H1 (cell line): Measurements from ENCODE around the gene CCNY. TPM values are rescaled to one million over a fixed set of nuclear protein-coding genes. Genes with fewer than 3 reads are reported as not detected.
A peak's percentile ranks its signal among the peaks of the same experiment; 100 is the strongest.

Experiments
- CTCF ChIA-PET: fragments of 300-600 bp; sonication (Branson Sonifier 250); formaldehyde crosslinking; loops from one replicate; lab custom pipeline; 2021; ENCODE audit not compliant: partially characterized antibody; lab: Charles Lee
- POLR2A ChIA-PET: fragments of 300-600 bp; sonication (Branson Sonifier 250); formaldehyde crosslinking; loops from one replicate; lab custom pipeline; 2021; ENCODE audit warnings: inconsistent platforms; ENCODE audit not compliant: partially characterized antibody; lab: Charles Lee
- DNase-seq, 2 experiments: peaks; one replicate each; pipeline versions ENCODE4 v3.0.0 to v3.0.0-alpha.2; 2010 to 2022; ENCODE audit warnings: low spot score in 2 of 2, low read depth in 1 of 2, mixed read lengths in 1 of 2
- FAIRE-seq: peaks from 2 replicates; lab custom pipeline; 2011; peaks lifted over from hg19 to GRCh38; lab: Jason Lieb, UNC
- H2AFZ ChIP-seq: 2 replicates; pipeline ENCODE4 v1.8.1; 2012; ENCODE audit warnings: low read length, inconsistent platforms
- H2AK5ac ChIP-seq: 2 replicates; pipeline ENCODE4 v1.6.1; 2013; ENCODE audit warnings: low read depth, low read length
- H2BK120ac ChIP-seq: replicated peaks from 2 replicates; pipeline ENCODE3; 2013; ENCODE audit warnings: low read depth, low read length, inconsistent platforms
- H2BK12ac ChIP-seq: 2 replicates; pipeline ENCODE4 v1.6.1; 2013; ENCODE audit warnings: low read depth, low read length
- H2BK15ac ChIP-seq: 2 replicates; pipeline ENCODE4 v1.6.1; 2013; ENCODE audit warnings: low read length
- H2BK20ac ChIP-seq: 2 replicates; pipeline ENCODE4 v1.6.1; 2013; ENCODE audit warnings: low read length
- H2BK5ac ChIP-seq: 2 replicates; pipeline ENCODE4 v1.6.1; 2013; ENCODE audit warnings: low read depth, low read length
- H3K14ac ChIP-seq: 2 replicates; pipeline ENCODE4 v1.6.1; 2013; ENCODE audit warnings: inconsistent platforms; ENCODE audit not compliant: insufficient read length
- H3K18ac ChIP-seq: 2 replicates; pipeline ENCODE4 v1.6.1; 2013; ENCODE audit warnings: low read length; ENCODE audit errors: extremely low read depth
- H3K23ac ChIP-seq: 2 replicates; pipeline ENCODE4 v1.6.1; 2013; ENCODE audit warnings: inconsistent platforms; ENCODE audit not compliant: insufficient read length
- H3K23me2 ChIP-seq: 2 replicates; pipeline ENCODE4 v1.6.1; 2013; ENCODE audit warnings: low read depth, low read length
- H3K27ac ChIP-seq: 2 replicates; pipeline ENCODE4 v1.6.1; 2011; ENCODE audit warnings: low read depth, low read length, inconsistent platforms
- H3K27me3 ChIP-seq, 4 experiments: replicated peaks in 1 of 4; 1 replicate in 1 of 4; 2 replicates in 3 of 4; pipeline versions ENCODE4 v1.6.1 to v1.8.1; 2011 to 2013; ENCODE audit warnings: low read length in 3 of 4, mild to moderate bottlenecking in 3 of 4, inconsistent platforms in 2 of 4, mixed read lengths in 2 of 4, moderate library complexity in 1 of 4; ENCODE audit not compliant: control insufficient read depth in 3 of 4, insufficient read depth in 3 of 4; ENCODE audit errors: extremely low read depth in 1 of 4
- H3K36me3 ChIP-seq, 4 experiments: 2 replicates each; pipeline versions ENCODE4 v1.6.1 to v1.8.1; 2011 to 2013; ENCODE audit warnings: mild to moderate bottlenecking in 4 of 4, low read length in 3 of 4, moderate library complexity in 2 of 4, control low read depth in 1 of 4, inconsistent platforms in 1 of 4; ENCODE audit not compliant: insufficient read depth in 4 of 4, control insufficient read depth in 2 of 4
- H3K4ac ChIP-seq: replicated peaks from 2 replicates; pipeline ENCODE3; 2013; ENCODE audit warnings: low read length, low read depth, mixed read lengths, inconsistent platforms; ENCODE audit not compliant: insufficient read length
- H3K4me1 ChIP-seq, 4 experiments: replicated peaks in 1 of 4; 1 replicate in 1 of 4; 2 replicates in 3 of 4; pipeline versions ENCODE4 v1.6.1 to v1.8.1; 2011 to 2013; ENCODE audit warnings: low read length in 3 of 4, inconsistent platforms in 2 of 4, mixed read lengths in 1 of 4; ENCODE audit not compliant: insufficient read depth in 4 of 4, control insufficient read depth in 3 of 4
- H3K4me2 ChIP-seq, 2 experiments: 2 replicates each; pipeline versions ENCODE4 v1.6.1 to v1.8.1; 2011 to 2013; ENCODE audit warnings: low read depth in 2 of 2, low read length in 2 of 2, control low read depth in 1 of 2, inconsistent platforms in 1 of 2, mild to moderate bottlenecking in 1 of 2; ENCODE audit not compliant: insufficient read depth in 1 of 2
- H3K4me3 ChIP-seq, 4 experiments: fragments of 200-600, 300-600 bp in 1 of 4; sonication (generic), shearing (Covaris generic), sonication (Bioruptor Twin) in 1 of 4; 2 replicates each; pipeline versions ENCODE4 v1.5.1 to v1.8.1; 2011 to 2016; ENCODE audit warnings: low read length in 4 of 4, low read depth in 3 of 4, control low read depth in 2 of 4, inconsistent platforms in 2 of 4, mild to moderate bottlenecking in 2 of 4, mixed read lengths in 1 of 4, moderate library complexity in 1 of 4; ENCODE audit not compliant: insufficient read depth in 2 of 4; ENCODE audit errors: extremely low read depth in 1 of 4
- H3K56ac ChIP-seq: replicated peaks from 2 replicates; pipeline ENCODE3; 2013; ENCODE audit warnings: low read depth, mild to moderate bottlenecking, mixed read lengths, low read length, inconsistent platforms; ENCODE audit not compliant: insufficient read length
- H3K79me1 ChIP-seq: 2 replicates; pipeline ENCODE4 v1.6.1; 2013; ENCODE audit warnings: low read depth, low read length, control low read depth
- H3K79me2 ChIP-seq, 2 experiments: 2 replicates each; pipeline versions ENCODE4 v1.6.1 to v1.8.1; 2012 to 2013; ENCODE audit warnings: low read length in 2 of 2, mild to moderate bottlenecking in 2 of 2, inconsistent platforms in 1 of 2; ENCODE audit not compliant: insufficient read depth in 2 of 2, control insufficient read depth in 1 of 2
- H3K9ac ChIP-seq, 4 experiments: replicated peaks in 1 of 4; 1 replicate in 1 of 4; 2 replicates in 3 of 4; pipeline versions ENCODE4 v1.6.1 to v1.8.1; 2011 to 2013; ENCODE audit warnings: low read depth in 3 of 4, low read length in 3 of 4, control low read depth in 2 of 4, mild to moderate bottlenecking in 2 of 4, moderate library complexity in 2 of 4, inconsistent platforms in 1 of 4; ENCODE audit errors: extremely low read depth in 1 of 4
- H3K9me3 ChIP-seq, 2 experiments: 2 replicates each; pipeline versions ENCODE4 v1.6.1 to v1.8.1; 2012 to 2013; ENCODE audit warnings: mild to moderate bottlenecking in 2 of 2, moderate library complexity in 2 of 2, control low read depth in 1 of 2, inconsistent platforms in 1 of 2, low read depth in 1 of 2, low read length in 1 of 2, mixed read lengths in 1 of 2; ENCODE audit not compliant: insufficient read depth in 2 of 2
- H4K20me1 ChIP-seq, 2 experiments: replicated peaks in 1 of 2; 2 replicates each; pipeline versions ENCODE3 to v1.8.1; 2011 to 2013; ENCODE audit warnings: inconsistent platforms in 2 of 2, low read length in 2 of 2, mild to moderate bottlenecking in 1 of 2; ENCODE audit not compliant: insufficient read depth in 2 of 2, control insufficient read depth in 1 of 2
- H4K5ac ChIP-seq: 2 replicates; pipeline ENCODE4 v1.6.1; 2013; ENCODE audit warnings: low read length, low read depth, mixed read lengths, inconsistent platforms; ENCODE audit not compliant: insufficient read length
- H4K8ac ChIP-seq: 2 replicates; pipeline ENCODE4 v1.8.0; 2013; ENCODE audit warnings: mild to moderate bottlenecking, moderate library complexity, low read length, inconsistent platforms; ENCODE audit not compliant: insufficient read depth; ENCODE audit errors: extremely low read depth
- H4K91ac ChIP-seq: replicated peaks from 2 replicates; pipeline ENCODE3; 2013; ENCODE audit warnings: low read length, mixed read lengths, inconsistent platforms; ENCODE audit not compliant: insufficient read length
- CTBP2 ChIP-seq: IDR thresholded peaks from 2 replicates; pipeline ENCODE4 v1.7.0; 2011; ENCODE audit warnings: borderline replicate concordance, mild to moderate bottlenecking, moderate library complexity, mixed read lengths, low read length; ENCODE audit not compliant: insufficient read depth, insufficient read length
- YY1 ChIP-seq: IDR thresholded peaks from 2 replicates; pipeline ENCODE4 v1.6.1; 2011; ENCODE audit warnings: low read depth, mild to moderate bottlenecking, low read length
- WGBS, 2 experiments: shearing (Covaris generic) in 1 of 2; methylation state at CpG; one replicate each; pipeline versions ENCODE4 v1.1.6 to v1.1.7; 2013 to 2015; ENCODE audit warnings: low lambda C conversion rate in 2 of 2, mixed read lengths in 2 of 2, inconsistent platforms in 1 of 2, low coverage in 1 of 2, missing lambda C conversion rate in 1 of 2; ENCODE audit not compliant: insufficient replicate concordance in 2 of 2, insufficient coverage in 1 of 2, insufficient read length in 1 of 2; ENCODE audit errors: extremely low coverage in 1 of 2, missing lambda C conversion rate in 1 of 2; 5-methylcytosine and 5-hydroxymethylcytosine counted together
- polyA plus RNA-seq, 7 experiments: library from polyadenylated mRNA; depleted of rRNA in 3 of 7; stranded (reverse) in 5 of 7; unstranded in 2 of 7; fragments of >200 nt in 5 of 7; fragments of 200-250 nt in 2 of 7; gene quantifications; 1 replicate in 5 of 7; 2 replicates in 1 of 7; 4 replicates in 1 of 7; pipeline versions ENCODE4 v1.2.1 to v1.2.3, GENCODE V29; 2011 to 2013; ENCODE audit warnings: missing spikeins in 2 of 7, mixed read lengths in 2 of 7
- total RNA-seq: library from RNA; stranded (reverse); fragmentation: NEBNext Ultra II Directional; extraction: Animal tissue kit (Norgen Biotek cat#: 25700); gene quantifications from 2 replicates; pipeline ENCODE4 v1.2.1, GENCODE V29; 2021

The CCNY gene
- total and polyA plus RNA-seq, 2 of the 8 experiments (the other 6 are each of a cell fraction or from before 2014, with no cell fraction given) = 25.3 to 68.2 TPM

DNA sequence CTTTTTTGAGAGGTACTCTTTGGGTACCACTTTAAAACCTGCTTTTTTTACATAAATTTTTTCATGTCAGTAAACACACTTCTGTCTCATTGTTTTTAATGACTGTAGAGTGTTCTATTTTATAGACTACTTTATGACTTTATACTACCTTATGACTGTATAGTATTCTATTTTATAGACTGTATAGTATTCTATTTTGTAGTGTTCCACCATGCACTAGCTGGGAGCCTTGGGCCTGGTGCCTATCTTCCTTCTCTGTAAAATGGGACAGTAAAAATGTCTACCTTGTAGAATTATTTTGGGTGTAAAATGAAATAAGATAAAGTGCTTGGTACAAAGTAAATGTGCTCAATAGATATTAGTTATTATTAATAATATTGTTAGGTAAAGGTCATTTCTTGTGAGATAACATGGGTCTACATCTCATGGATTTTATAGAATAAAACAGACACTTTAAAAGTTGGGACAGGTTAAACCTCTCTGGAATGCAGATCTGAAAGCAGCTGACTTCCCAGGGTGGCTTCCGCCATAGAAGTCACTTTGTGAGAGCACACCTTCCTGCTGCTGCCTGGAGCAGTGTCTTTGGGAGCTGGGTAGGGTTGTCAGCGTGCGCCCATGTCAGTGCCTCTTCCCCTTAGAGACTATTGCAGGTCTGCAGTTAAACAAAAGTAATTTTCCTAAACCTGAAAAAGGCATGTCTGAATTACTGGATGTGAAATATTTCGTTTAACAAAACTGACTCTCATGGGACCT is 31.0 kb downstream of the CCNY start:
- POLR2A ChIA-PET = interaction anchor here (1.3 kb wide), 2 partner anchors 9 to 15 kb away, joined by 3 read pairs; no protein-coding TSS in a partner anchor
- Histone ChIP-seq H3K27ac (no peak overlapping the region), H2AFZ (no peak overlapping the region), H3K4me2 (no peak overlapping the region), H2BK120ac (no peak overlapping the region), H2AK5ac (no peak overlapping the region), H3K23ac (no peak overlapping the region), H3K4me1 (peaks cover 0 to 6% (median 3%) of the 10 kb centered on the region in 4 experiments; a peak in 3 of 7 replicates), H3K4me3 (no peak overlapping the region), H4K91ac (no peak overlapping the region), H2BK20ac (no peak overlapping the region), H3K9ac (no peak overlapping the region), H3K36me3 (no peaks in the 10 kb centered on the region), H3K18ac (no peak overlapping the region), H3K9me3 (peaks cover 0 to 2% of the 10 kb centered on the region in 2 experiments; a peak in 1 of 4 replicates), H3K56ac (no peak overlapping the region), H4K8ac (no peak overlapping the region), H3K79me1 (peaks cover 3% of the 10 kb centered on the region; the same call in 1 of the 2 replicates), H2BK12ac (no peak overlapping the region), H4K5ac (no peak overlapping the region), H3K27me3 (no peaks in the 10 kb centered on the region), H4K20me1 (peaks cover 4 to 7% of the 10 kb centered on the region in 2 experiments), H3K23me2 (no peaks in the 10 kb centered on the region), H2BK5ac (no peak overlapping the region), H2BK15ac (no peak overlapping the region), H3K14ac (no peak overlapping the region), H3K4ac (no peak overlapping the region), H3K79me2 (peaks cover 6 to 86% of the 10 kb centered on the region in 2 experiments)
- no peak for DNase-seq
- TF ChIP-seq YY1 = 0 out of 2 replicates have a peak, but pooled peaks have one; percentile 21
- TF ChIP-seq CTBP2 = no peak
- no peak for FAIRE-seq
- CTCF ChIA-PET = interaction anchor here (1.5 kb wide), 2 partner anchors 14 to 19 kb away, joined by 4 to 5 read pairs; no protein-coding TSS in a partner anchor
- 72% methylated on average over 4 of the region's 4 CpGs; no CpG with 5 or more reads in 1 of the 2 experiments for WGBS, 2 experiments
